GM21515 (cell line): Measurements from ENCODE around the gene ACYP2.
"Not testable (repeated sequence)": the region's sequence is repeated elsewhere in the genome, so short reads cannot be mapped to it uniquely, and the experiment has no call there.

Experiments used
- ATAC-seq: cut with Tn5 transposase; IDR thresholded peaks from one replicate; pipeline ENCODE4 v1.9.1; 2021; ENCODE audit not compliant: unreplicated experiment

ACYP2 gene

GRCh38 chr2:54262015-54262765, 146.8 kb downstream of the ACYP2 start:
- ATAC-seq: no peak

DNA sequence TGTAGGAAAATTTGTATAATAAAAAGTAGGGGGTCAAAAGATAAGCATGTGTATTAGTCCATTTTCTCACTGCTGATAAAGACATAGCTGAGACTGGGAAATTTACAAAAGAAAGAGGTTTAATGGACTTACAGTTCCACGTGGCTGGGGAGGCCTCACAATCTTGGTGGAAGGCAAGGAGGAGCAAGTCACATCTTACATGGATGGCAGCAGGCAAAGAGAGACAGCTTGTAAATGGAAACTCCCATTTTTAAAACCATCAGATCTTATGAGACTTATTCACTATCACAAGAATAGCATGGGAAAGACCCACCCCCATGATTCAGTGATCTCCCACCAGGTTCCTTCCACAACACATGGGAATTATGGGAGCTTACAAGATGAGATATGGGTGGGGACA, 149.7 kb downstream of the ACYP2 start:
- not testable (repeated sequence) for ATAC-seq

DNA sequence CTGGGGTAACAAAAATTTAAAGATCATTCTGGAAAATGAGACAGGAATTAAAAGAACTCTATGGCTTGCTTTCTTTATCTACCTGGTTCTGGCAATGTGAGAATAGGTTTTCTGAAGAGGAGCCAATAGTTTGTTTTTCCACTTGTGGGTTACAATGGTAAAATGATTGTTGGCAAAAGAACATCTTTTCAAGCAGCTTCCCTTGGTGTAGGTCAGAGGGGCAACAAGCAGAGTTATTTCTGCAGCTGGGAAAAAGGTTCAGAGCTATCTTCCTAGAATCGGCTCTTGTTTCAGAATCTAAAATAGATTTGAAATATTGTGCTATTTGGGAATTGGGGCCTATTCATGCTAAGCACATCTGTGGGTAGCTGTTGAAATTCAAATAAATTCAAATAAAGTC, 152.2 kb downstream of the ACYP2 start:
- ATAC-seq: no peak

GRCh38 chr2:54271189-54271588, 155.8 kb downstream of the ACYP2 start:
- no peak for ATAC-seq

DNA sequence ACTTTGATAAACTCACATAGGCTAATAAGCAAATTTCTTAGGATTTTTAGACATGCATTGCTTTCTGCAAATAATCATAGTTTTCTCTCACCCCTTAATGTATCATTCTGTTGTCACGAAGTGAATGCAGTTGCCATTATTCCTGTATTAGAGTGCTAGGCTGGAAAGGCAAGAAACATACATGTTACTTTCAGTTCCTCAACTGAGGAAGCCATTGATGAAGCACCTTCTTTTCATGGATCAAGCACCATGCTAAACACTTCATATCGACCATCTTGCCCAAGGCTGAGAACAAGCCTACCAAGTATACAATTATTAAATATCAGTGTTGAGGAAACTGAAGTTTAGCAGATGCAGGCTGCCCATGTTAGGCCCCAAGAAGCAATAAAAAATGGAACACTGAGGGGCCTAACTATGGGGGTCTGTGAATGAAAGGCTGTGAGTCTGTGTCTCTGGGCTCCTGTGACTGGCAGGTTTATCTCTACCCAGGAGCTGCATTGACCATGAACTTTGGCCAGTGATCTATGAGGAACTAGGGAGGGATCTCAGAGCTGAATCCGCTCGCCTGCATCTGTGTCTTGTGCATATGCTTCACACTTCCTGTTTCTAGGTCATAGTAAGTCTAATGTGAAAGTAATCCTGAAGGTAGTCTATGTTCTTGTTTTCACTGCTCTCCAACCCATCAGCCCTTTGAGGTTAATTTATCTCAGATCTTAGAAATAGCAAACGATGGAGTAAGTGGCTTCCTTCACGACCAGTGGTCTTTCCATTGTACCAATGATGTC, 156.6 kb downstream of the ACYP2 start:
- ATAC-seq: peak; percentile 92

DNA sequence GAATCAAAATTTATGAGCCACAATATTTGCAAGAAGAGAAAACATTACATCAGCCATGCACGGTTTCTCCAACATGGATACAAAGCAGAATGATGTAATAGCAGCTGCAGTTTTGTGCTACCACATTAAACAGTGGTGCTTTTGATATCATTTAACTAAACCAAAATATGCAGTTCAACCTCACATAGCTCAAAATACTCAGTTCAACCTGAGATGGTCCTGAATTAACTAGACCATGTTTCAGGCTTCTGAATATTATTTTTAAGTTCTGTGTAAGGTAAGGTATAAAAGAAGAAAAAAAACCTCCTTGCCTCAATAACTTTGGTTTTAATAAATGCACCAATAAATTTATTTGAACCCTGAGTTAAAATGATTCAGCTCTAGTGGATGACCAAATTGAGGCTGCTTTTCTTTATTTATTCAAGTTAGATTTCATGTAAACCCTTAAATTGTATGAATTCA, 159.4 kb downstream of the ACYP2 start:
- ATAC-seq: no peak

DNA sequence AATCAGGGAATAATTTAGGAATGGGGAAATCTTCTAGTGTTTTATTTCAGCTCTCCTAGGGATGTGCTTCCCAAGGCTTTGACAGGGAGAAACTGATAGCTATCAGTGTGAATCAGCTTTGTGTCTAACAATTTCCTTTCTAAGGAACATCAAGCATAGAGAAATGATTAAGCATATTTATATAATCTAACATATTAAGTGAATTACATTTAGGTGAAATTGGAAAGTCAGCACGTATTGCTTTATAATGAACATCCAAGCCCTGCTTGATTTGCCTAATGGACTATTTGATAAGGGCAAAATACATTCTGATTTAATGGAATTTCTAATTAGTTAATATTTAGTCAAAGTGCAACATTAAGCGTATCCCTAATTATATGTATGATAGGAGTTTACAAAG, 160.1 kb downstream of the ACYP2 start:
- no peak for ATAC-seq

GRCh38 chr2:54279385-54279784, 164.0 kb downstream of the ACYP2 start:
- no peak for ATAC-seq

GRCh38 chr2:54284826-54285225, 169.4 kb downstream of the ACYP2 start:
- no peak for ATAC-seq

GRCh38 chr2:54285451-54285850, 170.0 kb downstream of the ACYP2 start:
- no peak for ATAC-seq

GRCh38 chr2:54287532-54287931, 172.1 kb downstream of the ACYP2 start:
- no peak for ATAC-seq

DNA sequence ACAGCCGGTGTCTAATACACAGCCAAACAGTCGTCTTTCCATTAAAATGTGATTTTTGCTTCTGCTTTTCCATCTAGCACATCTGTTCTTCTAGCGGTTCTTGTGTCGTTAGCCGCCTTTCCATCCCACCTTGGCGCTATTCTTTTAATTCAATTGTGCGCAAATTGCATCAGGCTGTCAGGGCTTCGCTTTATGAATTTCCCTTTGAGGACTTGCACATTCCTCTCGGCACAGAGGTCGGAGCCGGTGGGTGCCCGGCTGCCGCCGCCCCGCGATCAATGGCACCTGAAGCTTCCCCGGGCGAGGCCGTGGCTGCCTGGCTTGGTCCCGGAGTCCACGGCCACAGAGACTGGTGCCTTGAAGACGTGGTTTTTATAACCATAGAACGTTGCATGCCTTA, 174.5 kb downstream of the ACYP2 start:
- ATAC-seq: no peak

DNA sequence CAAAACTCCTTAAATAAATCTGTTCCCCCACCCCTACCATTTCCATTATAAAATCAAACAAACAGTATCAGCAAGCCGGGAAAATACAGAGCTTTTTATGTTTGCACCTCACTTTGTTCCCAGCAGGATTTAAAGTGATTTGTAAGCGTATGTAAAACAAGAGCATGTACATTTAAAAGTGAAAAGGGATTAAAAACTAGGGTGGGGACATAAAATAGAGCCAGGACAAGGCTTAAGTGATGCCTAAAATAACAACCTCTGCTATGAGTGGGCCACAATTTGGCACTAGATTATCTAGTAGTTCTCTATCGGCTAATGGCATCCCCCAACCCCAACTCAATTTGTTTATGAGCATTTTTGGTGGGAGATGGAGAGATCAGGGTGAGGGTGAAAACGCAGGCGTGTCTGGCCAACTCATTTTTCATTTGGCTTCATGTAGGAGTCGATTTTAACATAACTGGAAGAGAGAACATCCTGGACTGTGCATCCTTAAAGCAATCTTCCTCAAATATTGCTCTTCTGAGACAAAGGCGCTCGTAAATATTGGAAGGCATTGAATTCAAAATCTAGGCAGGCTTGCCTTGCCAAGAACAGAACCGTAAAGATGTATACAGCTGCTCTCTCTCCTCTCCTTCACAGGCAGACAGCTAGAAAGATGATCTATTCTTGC, 175.1 kb downstream of the ACYP2 start:
- no peak for ATAC-seq

GRCh38 chr2:54294665-54295064, 179.2 kb downstream of the ACYP2 start:
- ATAC-seq: not testable (repeated sequence)

DNA sequence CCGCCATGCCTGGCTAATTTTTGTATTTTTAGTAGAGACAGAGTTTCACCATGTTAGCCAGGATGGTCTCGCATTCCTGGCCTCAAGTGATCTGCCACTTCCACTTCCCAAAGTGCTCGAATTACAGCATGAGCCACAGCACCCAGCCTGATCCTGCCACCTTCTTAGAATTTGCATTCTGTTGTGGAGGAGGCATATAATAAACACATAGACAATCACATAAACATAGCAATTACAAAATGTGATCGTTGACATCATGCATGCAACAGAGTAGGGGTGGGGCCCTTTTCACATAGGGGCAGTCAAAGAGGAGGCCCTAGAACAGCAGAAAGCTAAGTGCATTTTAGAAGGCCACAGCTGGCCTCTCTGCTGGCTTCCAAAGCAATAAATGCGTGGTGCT, 180.5 kb downstream of the ACYP2 start:
- ATAC-seq: no peak

DNA sequence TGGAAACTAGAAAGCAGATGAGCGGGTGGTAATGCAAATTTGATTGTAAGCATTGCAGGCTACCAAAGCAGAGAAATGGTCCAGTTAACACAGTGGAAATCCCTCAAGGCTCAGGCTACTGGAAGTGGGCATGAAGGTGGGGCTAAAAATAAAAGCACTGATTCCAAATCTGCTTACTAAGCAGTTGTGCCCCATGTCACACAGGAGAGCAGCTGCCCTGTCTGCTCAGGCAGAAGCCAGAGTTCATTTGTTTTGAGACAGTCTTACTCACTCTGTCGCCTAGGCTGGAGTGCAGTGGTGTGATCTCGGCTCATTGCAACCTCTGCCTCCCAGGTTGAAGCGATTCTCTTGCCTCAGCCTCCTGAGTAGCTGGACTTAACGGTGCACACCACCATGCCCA, 183.1 kb downstream of the ACYP2 start:
- no peak for ATAC-seq

DNA sequence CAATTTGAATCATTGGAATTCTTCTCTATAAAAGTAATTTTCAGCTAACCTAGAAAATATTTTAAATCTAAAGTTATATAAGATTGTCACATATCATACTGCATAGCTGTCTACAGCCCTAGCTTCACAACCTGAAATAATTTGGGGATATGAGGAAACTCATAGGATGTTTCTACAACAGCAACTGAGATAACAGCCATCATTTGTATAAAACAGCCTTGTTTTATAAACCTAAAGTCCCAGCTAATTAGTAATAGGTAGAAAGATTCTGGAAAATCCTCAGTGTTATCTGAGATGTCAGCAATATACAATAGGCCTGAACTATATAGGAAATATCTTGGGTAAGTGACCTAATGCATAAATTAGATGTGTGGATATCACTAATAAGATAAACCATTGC, 188.2 kb downstream of the ACYP2 start:
- ATAC-seq: no peak

- ATAC-seq: no peak
These were observed 191.1 kb downstream of the ACYP2 start for GRCh38 chr2:54306556-54306955.

DNA sequence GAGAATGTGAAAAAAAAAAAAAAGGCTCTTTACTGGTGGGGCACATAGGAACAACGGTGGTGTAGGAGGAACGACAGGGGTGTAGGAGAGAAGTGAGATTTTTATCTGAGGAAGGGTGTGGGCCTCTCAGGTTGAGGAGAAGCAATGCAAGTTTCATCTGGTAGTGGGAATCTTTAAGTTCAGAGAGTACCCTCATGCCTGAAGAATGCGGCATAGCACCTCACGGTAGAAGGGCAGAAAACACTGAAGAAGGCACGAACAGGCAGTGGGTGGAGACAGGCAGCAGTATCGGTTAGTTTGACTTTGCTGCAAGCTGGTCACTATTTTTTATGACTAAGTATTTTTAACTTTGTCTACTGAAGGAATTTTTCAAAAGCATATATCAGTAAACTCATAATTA, 192.8 kb downstream of the ACYP2 start:
- ATAC-seq: no peak

GRCh38 chr2:54308782-54309181, 193.4 kb downstream of the ACYP2 start:
- ATAC-seq: no peak

- no peak for ATAC-seq
These were observed 194.9 kb downstream of the ACYP2 start for GRCh38 chr2:54310311-54310710.

GRCh38 chr2:54310961-54311360, 195.5 kb downstream of the ACYP2 start:
- no peak for ATAC-seq
